ENCODE data around the gene PMIS2.

- TF ChIP-seq EZH2 (IDR thresholded peaks at IDR 0.05; ENCODE audit: insufficient read depth, poor library complexity, severe bottlenecking), result no peak
- TF ChIP-seq EZH2phosphoT487 (IDR thresholded peaks at IDR 0.05; ENCODE audit: insufficient read depth, low read depth), result no peak
These were observed 30.5 kb upstream of the PMIS2 start for GRCh38 chr19:35555301-35556005.
